Liver (tissue), 3 donors: ENCODE data around the gene TNFSF10.

Experiments
- ATF3 ChIP-seq: IDR thresholded peaks from 2 replicates; pipeline ENCODE4 v1.6.1; 2016; ENCODE audit warnings: antibody characterized with exemption
- CTCF ChIP-seq: fragments of 150-350 bp; IDR thresholded peaks from 2 replicates; pipeline ENCODE4 v1.5.1; 2017; ENCODE audit warnings: improper control_type of control experiment, low read depth, low read length; ENCODE audit not compliant: missing input control
- FOXA2 ChIP-seq: IDR thresholded peaks from 2 replicates; pipeline ENCODE4 v1.6.1; 2016; ENCODE audit warnings: antibody characterized with exemption
- GABPA ChIP-seq, 2 donors: IDR thresholded peaks in 1 of 2; conservative IDR thresholded peaks in 1 of 2; 2 replicates each; pipeline ENCODE4 v1.6.1; 2016; ENCODE audit warnings: antibody characterized with exemption in 2 of 2, mild to moderate bottlenecking in 1 of 2, moderate library complexity in 1 of 2
- JUND ChIP-seq, 2 donors: IDR thresholded peaks; 2 replicates each; pipeline ENCODE4 v1.6.1; 2016; ENCODE audit warnings: antibody characterized with exemption in 2 of 2
- MAX ChIP-seq: IDR thresholded peaks from 2 replicates; pipeline ENCODE4 v1.6.1; 2016; ENCODE audit warnings: antibody characterized with exemption
- RAD21 ChIP-seq, 2 donors: IDR thresholded peaks; 2 replicates each; pipeline ENCODE4 v1.6.1; 2016; ENCODE audit warnings: antibody characterized with exemption in 2 of 2, mild to moderate bottlenecking in 2 of 2
- TAF1 ChIP-seq: conservative IDR thresholded peaks from 2 replicates; pipeline ENCODE4 v1.6.1; 2016; ENCODE audit warnings: antibody characterized with exemption, mild to moderate bottlenecking
- donor health status: healthy.
- donor health status: healthy.

- TF ChIP-seq CTCF (no peak), RAD21 (IDR thresholded peaks at IDR 0.05) (no peak), GABPA (IDR thresholded peaks at IDR 0.05 in 1 of 2, conservative IDR thresholded peaks at IDR 0.05 in 1 of 2) (no peak), ATF3 (no peak), FOXA2 (no peak), MAX (no peak), JUND (IDR thresholded peaks at IDR 0.05) (no peak), TAF1 (no peak)
These were observed 16.8 kb upstream of the TNFSF10 start for GRCh38 chr3:172540049-172540448.
